Heart left ventricle (tissue), 13 donors: ENCODE measurements around the gene CDKN3.

ENCODE experiments used
- CTCF ChIP-seq, 12 donors: fragments of 200-600 bp; sonication (generic) in 4 of 12; IDR thresholded peaks; one replicate each; pipeline versions ENCODE4 v1.5.0 to v1.8.0; 2018 to 2022; ENCODE audit warnings: antibody characterized with exemption in 12 of 12, mild to moderate bottlenecking in 5 of 12
- POLR2A ChIP-seq, 2 donors: fragments of 450-650 bp; IDR thresholded peaks; one replicate each; pipeline ENCODE4 v1.6.1; 2017; ENCODE audit warnings: antibody characterized with exemption in 2 of 2, mild to moderate bottlenecking in 2 of 2, moderate library complexity in 2 of 2
- donor health status: ischemic (EF 13 %, LVEDD 7.1; RV severe dilation, severe dysfunction).
- donor health status: DM: no; HTN: yes; CAD: no.
- donor health status: DM: no; HTN: no; CAD: no.
- donor health status: ischemic (EF 25% LVEDD 6.9; RV normal size, moderate dysfunction).
- donor health status: ischemic (EF 25% LVEDD 5.7; RV mildly dilated, moderate dysfunction).
- donor health status: ischemic (EF 35%, LVEDD 5.7; RV mildly dilated, moderate dysfunction).
- donor health status: nonischemic (EF 11% LVEDD 7.7; RV severe dilation, severe dysfunction).
- donor health status: DM: yes; HTN: yes; CAD: no.
- donor health status: PGD.
- donor health status: ischemic (EF 29% LVEDD 5.4; RV normal size, mild dysfunction).
- donor health status: nonischemic (EF 23%, LVEDD 6.1; RV moderate dilation, normal function).

DNA sequence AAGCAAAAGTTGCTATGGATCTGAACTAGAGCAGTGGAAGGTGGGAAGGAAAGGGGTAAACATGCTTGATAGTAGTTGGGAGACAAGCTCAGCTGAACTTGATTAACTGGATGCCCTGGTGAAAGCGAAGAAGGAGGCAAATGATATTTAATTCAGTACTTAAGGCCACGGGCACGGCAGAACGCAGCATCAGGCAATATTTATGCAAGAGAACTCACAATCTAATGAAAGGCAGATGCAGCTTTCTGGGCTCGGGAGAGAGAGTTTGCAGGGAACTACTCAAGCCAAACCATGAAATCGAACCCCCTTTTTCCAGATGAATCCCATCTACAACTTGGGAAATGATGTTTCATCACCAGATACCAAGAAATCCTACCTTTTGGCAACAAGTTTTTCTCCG is 47.9 kb downstream of the CDKN3 start:
- no peak for TF ChIP-seq CTCF (IDR thresholded peaks at IDR 0.05)
- TF ChIP-seq POLR2A (IDR thresholded peaks at IDR 0.05), result no peak
